OCI-LY1 (cell line): Measurements from ENCODE around the gene COG6.

Experiments used
- EZH2 ChIP-seq: fragments of 200-600 bp; sonication (generic), shearing (Covaris generic); IDR thresholded peaks from 2 replicates; pipeline ENCODE4 v1.8.0; 2017; ENCODE audit warnings: borderline replicate concordance, mixed run types, mild to moderate bottlenecking, antibody characterized with exemption, low read length, moderate library complexity, mixed read lengths
- TF ChIP-seq, protein P1 (sequence below): fragments of 200-600 bp; sonication (generic), shearing (Covaris generic); IDR thresholded peaks from 2 replicates; pipeline ENCODE4 v1.5.1; 2017; ENCODE audit warnings: mild to moderate bottlenecking, antibody characterized with exemption, low read length, moderate library complexity, mixed read lengths

DNA sequence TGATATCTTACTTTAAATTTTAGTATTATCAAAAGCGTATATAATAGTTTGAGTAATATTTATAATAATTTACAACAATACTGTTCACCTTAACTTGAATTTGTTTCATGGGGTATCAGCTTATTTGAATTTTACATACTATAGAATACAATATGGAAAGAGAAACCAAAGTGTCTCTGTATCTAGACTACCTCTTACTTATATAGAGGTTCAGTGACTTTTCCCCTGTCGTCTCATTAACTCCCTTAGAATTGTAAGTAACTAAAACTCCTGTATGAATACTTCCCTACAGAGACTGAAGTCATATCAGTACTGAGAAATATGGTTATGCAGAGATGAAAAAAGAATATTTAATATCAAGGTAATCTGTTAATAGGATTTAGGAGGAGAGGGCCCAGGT, 26.8 kb downstream of the COG6 start:
- TF ChIP-seq EZH2, result no peak
- TF ChIP-seq, protein P1, sequence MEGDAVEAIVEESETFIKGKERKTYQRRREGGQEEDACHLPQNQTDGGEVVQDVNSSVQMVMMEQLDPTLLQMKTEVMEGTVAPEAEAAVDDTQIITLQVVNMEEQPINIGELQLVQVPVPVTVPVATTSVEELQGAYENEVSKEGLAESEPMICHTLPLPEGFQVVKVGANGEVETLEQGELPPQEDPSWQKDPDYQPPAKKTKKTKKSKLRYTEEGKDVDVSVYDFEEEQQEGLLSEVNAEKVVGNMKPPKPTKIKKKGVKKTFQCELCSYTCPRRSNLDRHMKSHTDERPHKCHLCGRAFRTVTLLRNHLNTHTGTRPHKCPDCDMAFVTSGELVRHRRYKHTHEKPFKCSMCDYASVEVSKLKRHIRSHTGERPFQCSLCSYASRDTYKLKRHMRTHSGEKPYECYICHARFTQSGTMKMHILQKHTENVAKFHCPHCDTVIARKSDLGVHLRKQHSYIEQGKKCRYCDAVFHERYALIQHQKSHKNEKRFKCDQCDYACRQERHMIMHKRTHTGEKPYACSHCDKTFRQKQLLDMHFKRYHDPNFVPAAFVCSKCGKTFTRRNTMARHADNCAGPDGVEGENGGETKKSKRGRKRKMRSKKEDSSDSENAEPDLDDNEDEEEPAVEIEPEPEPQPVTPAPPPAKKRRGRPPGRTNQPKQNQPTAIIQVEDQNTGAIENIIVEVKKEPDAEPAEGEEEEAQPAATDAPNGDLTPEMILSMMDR, result no peak
